GM18502 (cell line): ENCODE data around the gene ATP4B.

Source experiments
- ATAC-seq: cut with Tn5 transposase; IDR thresholded peaks from one replicate; pipeline ENCODE4 v1.9.1; 2021; ENCODE audit warnings: mild to moderate bottlenecking; ENCODE audit not compliant: unreplicated experiment, poor library complexity

ATP4B gene

GRCh38 chr13:113643593-113643992 lies 14.4 kb downstream of the ATP4B start:
- no peak for ATAC-seq

DNA sequence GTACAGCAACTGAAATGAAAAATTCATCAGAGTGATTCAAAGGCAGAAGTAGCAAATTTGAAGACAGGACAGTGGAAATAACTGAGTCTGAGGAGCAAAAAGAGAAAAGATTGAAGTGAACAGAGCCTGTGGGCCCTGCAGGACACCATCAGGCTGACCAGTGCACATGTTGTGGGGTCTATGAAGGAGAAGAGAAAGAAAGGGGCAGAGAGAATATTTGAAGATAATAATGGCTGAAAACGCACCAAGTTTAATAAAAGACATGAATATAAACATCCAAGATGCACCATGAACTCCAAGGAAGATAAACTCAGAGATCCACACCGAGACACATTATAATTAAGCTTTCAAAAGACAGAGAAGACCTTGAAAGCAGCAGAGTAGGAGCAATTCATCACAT lies 15.4 kb downstream of the ATP4B start:
- ATAC-seq = no peak

GRCh38 chr13:113641426-113641825 lies 16.6 kb downstream of the ATP4B start:
- ATAC-seq = no peak

DNA sequence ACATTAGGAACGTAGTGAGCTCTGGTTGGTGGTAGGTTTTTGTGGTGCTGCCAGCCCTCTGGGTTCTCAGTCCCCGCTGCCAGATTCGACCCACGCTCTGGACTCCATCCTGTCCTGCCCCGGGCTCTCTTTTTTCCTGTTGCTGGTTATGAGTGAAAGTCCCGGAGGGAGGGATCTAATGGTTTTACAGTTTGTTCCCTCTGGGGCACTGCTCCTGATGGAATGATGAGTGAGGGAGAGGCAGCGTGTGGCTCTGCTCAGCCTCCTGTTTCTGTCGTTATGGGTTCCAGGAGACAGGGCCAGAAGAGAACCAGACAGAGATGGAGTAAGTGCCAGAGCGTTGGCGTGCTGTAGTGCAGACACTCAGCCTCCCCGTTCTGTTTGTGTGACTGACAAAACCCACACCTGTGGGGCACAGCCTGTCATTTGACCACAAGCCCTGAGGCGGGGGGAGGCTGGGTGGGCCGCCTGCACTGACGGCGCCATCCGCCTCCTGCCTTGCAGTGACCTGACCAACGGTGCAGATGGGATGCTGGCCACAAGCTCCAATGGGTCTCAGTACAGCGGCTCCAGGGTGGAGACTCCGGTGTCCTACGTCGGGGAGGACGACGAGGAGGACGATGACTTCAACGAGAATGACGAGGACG lies 18.3 kb downstream of the ATP4B start:
- no peak for ATAC-seq

DNA sequence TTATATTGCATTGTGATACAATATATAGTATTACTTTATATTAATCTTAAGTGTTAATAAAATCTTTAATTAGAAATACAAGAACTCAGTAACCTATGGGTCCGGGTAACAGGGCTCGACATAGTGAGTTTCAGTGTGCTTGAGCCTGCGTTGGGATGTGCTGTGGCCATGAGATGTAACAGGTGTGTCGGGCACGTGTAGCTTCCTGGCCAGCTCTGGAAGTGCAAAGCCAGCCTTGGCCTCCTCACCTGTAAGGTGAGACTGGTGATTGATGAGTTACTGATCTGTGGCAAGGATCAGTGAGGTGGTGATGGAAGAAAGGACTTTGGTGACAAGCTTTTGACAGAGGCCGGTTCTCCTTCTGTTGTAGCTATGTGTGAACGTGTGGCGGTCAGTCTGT lies 19.2 kb downstream of the ATP4B start:
- no peak for ATAC-seq

DNA sequence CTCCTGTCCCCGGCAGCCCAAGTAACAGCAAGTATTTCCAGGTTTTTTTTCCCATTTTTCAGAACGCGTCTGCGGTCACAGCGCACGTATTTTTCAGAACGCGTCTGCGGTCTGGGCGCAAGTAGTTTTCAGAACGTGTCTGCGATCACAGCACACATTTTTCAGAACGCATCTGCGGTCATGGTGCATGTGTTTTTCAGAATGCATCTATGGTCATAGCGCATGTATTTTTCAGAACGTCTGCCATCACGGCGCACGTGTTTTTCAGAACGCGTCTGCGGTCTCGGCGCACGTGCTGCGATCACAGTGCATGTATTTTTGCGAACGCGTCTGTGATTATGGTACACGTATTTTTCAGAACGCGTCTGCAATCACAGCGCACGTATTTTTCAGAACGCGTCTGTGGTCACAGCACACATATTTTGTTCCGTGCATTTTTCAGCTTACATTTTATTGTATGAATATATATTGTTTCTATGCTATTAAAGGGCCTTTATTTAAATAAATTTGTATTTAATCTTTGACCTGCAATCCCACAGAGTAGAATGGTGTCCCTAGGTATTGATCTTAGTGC lies 19.7 kb downstream of the ATP4B start:
- no peak for ATAC-seq

- ATAC-seq = no peak
Observed at GRCh38 chr13:113637262-113638160, 20.5 kb downstream of the ATP4B start.

DNA sequence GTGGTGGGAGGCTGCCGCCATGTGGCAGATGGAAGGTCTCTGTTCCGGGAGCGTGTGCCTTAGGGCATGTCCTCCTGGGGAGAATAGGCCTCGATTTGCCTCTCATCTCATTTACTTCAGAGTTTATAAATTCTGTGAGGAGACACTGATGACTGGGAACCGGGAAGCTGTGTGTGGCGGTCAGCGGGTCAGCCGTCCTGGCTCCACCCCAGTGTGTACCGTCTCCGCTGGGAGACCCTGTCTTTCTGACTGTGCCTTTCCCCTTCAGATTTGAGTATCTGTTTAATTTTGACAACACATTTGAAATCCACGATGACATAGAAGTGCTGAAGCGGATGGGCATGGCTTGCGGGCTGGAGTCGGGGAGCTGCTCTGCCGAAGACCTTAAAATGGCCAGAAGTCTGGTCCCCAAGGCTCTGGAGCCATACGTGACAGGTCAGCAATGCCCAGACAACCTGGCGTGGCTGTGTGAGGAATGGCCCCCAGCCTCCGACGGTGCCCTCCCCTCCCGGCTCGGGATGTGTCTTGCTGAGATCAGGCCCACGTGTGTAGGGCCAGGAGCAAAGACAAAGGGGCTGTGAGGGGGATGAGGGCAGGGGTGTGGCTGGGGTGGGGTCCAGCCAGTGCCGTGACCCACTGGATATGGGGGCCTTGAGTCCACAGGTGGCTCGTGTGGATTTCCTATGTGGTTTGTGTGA lies 21.6 kb downstream of the ATP4B start:
- ATAC-seq = no peak

DNA sequence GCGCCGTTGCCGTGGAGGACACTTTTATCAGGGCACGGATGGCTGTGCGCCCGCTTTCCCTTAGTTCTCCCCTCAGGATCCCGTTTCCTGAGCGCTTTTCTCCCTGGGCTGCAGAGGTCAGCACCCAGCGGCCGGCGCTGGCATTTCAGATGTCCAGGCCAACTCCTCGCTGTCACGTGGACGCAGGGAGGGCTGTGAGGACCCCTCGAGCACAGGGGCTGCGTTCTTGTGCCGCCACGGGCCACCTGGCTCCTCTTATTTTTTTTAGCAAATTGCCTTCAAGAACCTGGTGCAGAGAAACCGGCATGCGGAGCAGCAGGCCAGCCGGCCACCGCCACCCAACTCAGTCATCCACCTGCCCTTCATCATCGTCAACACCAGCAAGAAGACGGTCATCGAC lies 22.3 kb downstream of the ATP4B start:
- ATAC-seq = no peak

- ATAC-seq = no peak
Observed at GRCh38 chr13:113635048-113635420, 23.0 kb downstream of the ATP4B start.

GRCh38 chr13:113634279-113635047 lies 23.5 kb downstream of the ATP4B start:
- ATAC-seq = no peak

DNA sequence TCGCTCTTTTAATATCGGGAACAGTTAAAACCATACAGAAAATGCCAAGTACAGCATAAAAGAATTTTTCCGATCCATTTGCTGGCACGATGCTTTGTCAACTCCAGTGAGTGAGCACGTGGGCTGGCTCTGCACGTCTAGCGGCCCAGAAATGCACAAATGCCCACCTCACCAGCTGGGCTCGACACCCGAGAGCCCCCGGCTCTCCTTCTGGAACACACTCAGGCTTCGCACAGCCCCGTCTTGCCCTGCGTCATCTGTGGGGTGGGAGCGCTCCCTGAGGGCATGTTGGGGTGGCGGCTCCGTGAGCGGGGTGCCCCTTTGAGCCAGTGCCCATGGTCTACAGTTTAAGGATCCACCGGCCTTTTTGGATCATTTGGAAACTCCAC lies 24.5 kb downstream of the ATP4B start:
- ATAC-seq = no peak

- ATAC-seq = no peak
Observed at GRCh38 chr13:113632706-113633484, 25.1 kb downstream of the ATP4B start.

GRCh38 chr13:113631341-113632095 lies 26.5 kb downstream of the ATP4B start:
- no peak for ATAC-seq

DNA sequence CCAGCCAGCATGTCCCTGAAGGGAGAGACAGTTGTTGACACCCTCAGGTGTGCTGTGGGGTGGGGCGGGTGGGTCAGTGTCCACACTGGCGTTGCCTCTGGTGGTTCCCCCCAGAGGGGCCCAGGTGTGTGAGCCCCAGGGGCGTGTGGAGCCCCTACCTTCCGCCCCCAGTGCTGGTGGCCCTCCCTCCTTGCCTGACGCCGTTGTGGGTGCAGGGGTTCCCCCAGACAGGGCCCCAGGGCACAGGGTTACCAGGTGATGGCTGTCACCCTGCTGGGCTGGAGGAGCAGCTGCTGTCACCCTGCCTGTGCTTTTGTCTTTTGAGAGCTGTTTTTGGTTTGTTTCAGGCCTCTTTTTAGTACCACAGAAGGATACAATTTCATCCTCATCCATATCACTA lies 27.2 kb downstream of the ATP4B start:
- ATAC-seq = no peak

GRCh38 chr13:113630296-113630695 lies 27.7 kb downstream of the ATP4B start:
- ATAC-seq = no peak

- ATAC-seq = no peak
Observed at GRCh38 chr13:113629866-113630265, 28.1 kb downstream of the ATP4B start.

DNA sequence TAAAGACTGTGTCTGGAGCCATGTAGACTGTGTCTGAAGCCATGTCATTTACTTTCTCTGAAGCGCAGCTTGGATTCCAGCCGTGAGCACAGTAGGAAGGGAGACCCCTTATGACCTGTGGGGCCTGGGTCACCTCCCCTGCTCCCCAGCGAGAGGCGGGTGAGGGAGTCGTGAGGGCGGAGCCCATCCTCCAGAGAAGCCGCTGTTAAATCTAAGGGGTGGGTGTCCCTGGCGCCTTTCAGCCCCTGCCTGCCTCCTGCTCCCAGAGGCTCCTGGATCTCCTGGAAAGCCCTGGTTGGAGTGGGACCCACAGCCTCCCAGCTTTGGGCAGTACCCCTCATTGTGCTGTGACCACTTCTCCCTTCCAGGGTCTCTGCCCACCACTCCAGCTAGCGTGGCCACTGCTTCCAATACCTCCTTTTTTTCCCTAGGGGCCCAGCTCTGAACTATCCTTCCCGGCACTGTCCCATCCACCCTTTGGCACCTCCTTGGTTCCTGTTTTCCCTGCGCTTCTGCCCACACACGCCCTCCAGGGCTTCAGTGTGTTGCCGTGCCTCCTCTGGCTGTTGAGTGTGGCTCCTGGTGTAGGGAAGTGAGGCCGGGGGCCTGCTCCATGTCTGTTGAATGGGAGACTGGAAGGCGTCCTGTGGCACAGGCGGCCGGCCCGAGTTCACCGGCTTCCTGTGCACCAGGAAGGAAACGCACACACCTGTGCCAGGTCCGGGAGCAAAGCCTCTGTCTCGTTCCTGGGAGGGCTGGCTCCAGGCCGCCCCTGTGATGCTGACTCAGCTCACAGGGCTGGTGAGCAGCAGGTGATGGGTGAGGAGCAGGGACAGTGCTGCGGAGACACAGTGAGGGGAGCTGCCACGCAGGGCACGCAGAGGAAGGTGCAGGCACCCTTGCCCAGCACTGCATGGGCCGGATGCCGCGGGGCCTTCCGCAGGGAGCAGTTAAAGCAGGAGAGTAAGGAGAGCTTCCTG lies 29.4 kb downstream of the ATP4B start:
- ATAC-seq = no peak
